DMS153 treated with DMSO at 0.1 percent for 48 hours (cell line): ENCODE measurements around the gene PTBP3.
A peak's percentile ranks its signal among the peaks of the same experiment; 100 is the strongest.
"Not testable (repeated sequence)": the region's sequence is repeated elsewhere in the genome, so short reads cannot be mapped to it uniquely, and the experiment has no call there.

Source experiments
- DNase-seq: peaks from one replicate; lab custom pipeline; 2025; ENCODE audit not compliant: unreplicated experiment; lab: John Stamatoyannopoulos, UW

The PTBP3 gene

GRCh38 chr9:112224401-112225289, 108.8 kb downstream of the PTBP3 start:
- DNase-seq = no peak

GRCh38 chr9:112218908-112219307, 114.5 kb downstream of the PTBP3 start:
- no peak for DNase-seq

GRCh38 chr9:112212926-112213325, 120.5 kb downstream of the PTBP3 start:
- no peak for DNase-seq

- no peak for DNase-seq
These were observed 126.0 kb downstream of the PTBP3 start for GRCh38 chr9:112207451-112207850.

- DNase-seq = no peak
These were observed 129.9 kb downstream of the PTBP3 start for GRCh38 chr9:112203536-112203935.

- no peak for DNase-seq
These were observed 132.7 kb downstream of the PTBP3 start for GRCh38 chr9:112200711-112201110.

GRCh38 chr9:112198646-112199045, 134.8 kb downstream of the PTBP3 start:
- peak; percentile 9 for DNase-seq

GRCh38 chr9:112194969-112195431, 138.4 kb downstream of the PTBP3 start:
- no peak for DNase-seq

- DNase-seq = no peak
These were observed 139.7 kb downstream of the PTBP3 start for GRCh38 chr9:112193572-112194288.

- not testable (repeated sequence) for DNase-seq
These were observed 143.1 kb downstream of the PTBP3 start for GRCh38 chr9:112190320-112190719.

GRCh38 chr9:112188884-112189283, 144.5 kb downstream of the PTBP3 start:
- DNase-seq = no peak

GRCh38 chr9:112187404-112187803, 146.0 kb downstream of the PTBP3 start:
- no peak for DNase-seq

- no peak for DNase-seq
These were observed 146.7 kb downstream of the PTBP3 start for GRCh38 chr9:112186695-112187094.

- DNase-seq = no peak
These were observed 148.5 kb downstream of the PTBP3 start for GRCh38 chr9:112184946-112185345.

- DNase-seq = no peak
These were observed 149.2 kb downstream of the PTBP3 start for GRCh38 chr9:112184221-112184620.

- no peak for DNase-seq
These were observed 153.0 kb downstream of the PTBP3 start for GRCh38 chr9:112180387-112180881.

- DNase-seq = no peak
These were observed 153.6 kb downstream of the PTBP3 start for GRCh38 chr9:112179816-112180215.

GRCh38 chr9:112176524-112176923, 156.9 kb downstream of the PTBP3 start:
- no peak for DNase-seq

GRCh38 chr9:112175796-112176315, 157.6 kb downstream of the PTBP3 start:
- DNase-seq = no peak

- no peak for DNase-seq
These were observed 158.2 kb downstream of the PTBP3 start, which contains the start of gene SUSD1 for GRCh38 chr9:112174965-112175795. TSS of gene SUSD1 (minus strand) at chr9:112175297. CDS start at chr9:112175235, 62 bp downstream.
